Measurements from ENCODE around the gene IL4R. TPM values are rescaled to one million over a fixed set of nuclear protein-coding genes. Genes with fewer than 3 reads are reported as not detected.

The IL4R gene
- total and polyA plus RNA-seq, 2 of the 13 experiments (the other 11 are each of a cell fraction or from before 2014, with no cell fraction given), result 15.9 to 49.6 TPM

DNA sequence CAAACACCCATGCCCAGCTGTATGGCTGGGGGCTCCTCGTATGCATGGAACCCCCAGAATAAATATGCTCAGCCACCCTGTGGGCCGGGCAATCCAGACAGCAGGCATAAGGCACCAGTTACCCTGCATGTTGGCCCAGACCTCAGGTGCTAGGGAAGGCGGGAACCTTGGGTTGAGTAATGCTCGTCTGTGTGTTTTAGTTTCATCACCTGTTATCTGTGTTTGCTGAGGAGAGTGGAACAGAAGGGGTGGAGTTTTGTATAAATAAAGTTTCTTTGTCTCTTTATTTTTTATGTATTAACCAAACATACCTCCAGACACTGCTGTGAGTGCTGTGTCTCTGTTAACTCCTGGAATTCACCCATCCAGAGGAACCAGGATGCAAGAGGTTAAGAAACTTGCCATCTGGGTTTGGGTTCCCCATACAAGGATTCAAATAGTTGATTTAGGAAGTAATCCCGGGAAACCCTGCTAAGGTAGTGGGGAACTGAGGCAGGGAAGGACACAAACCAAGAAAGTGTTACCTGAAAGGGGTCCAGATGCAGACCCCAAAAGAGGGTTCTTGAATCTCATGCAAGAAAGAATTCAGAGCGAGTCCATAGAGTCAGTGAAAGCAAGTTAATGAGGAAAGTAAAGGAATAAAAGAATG, 50.8 kb downstream of the IL4R start (continued):
- TF ChIP-seq, protein P1, sequence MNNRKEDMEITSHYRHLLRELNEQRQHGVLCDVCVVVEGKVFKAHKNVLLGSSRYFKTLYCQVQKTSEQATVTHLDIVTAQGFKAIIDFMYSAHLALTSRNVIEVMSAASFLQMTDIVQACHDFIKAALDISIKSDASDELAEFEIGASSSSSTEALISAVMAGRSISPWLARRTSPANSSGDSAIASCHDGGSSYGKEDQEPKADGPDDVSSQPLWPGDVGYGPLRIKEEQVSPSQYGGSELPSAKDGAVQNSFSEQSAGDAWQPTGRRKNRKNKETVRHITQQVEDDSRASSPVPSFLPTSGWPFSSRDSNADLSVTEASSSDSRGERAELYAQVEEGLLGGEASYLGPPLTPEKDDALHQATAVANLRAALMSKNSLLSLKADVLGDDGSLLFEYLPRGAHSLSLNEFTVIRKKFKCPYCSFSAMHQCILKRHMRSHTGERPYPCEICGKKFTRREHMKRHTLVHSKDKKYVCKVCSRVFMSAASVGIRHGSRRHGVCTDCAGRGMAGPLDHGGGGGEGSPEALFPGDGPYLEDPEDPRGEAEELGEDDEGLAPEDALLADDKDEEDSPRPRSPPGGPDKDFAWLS (CRISPR knock-in tag; IDR thresholded peaks at IDR 0.05; ENCODE audit: borderline replicate concordance), result no peak
- TF ChIP-seq, protein P2, sequence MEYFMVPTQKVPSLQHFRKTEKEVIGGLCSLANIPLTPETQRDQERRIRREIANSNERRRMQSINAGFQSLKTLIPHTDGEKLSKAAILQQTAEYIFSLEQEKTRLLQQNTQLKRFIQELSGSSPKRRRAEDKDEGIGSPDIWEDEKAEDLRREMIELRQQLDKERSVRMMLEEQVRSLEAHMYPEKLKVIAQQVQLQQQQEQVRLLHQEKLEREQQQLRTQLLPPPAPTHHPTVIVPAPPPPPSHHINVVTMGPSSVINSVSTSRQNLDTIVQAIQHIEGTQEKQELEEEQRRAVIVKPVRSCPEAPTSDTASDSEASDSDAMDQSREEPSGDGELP (IDR thresholded peaks at IDR 0.05; ENCODE audit: borderline replicate concordance, low read depth), result peak; percentile 92
- TF ChIP-seq NCOA1 (CRISPR knock-in tag; IDR thresholded peaks at IDR 0.05) (no peak), ZNF780A (CRISPR knock-in tag; IDR thresholded peaks at IDR 0.05) (peak; percentile 85; the same call in 1 of the 2 replicates), XBP1 (CRISPR knock-in tag; IDR thresholded peaks at IDR 0.05) (no peak), ZSCAN12 (CRISPR knock-in tag; IDR thresholded peaks at IDR 0.05) (no peak), SP4 (CRISPR knock-in tag; IDR thresholded peaks at IDR 0.05) (no peak), ZNF746 (CRISPR knock-in tag; IDR thresholded peaks at IDR 0.05) (0 out of 2 replicates have a peak, but pooled peaks have one; percentile 24), SIN3B (IDR thresholded peaks at IDR 0.05; ENCODE audit: low read length) (no peak), EEA1 (CRISPR knock-in tag; IDR thresholded peaks at IDR 0.05; ENCODE audit: borderline replicate concordance) (no peak), RFX3 (CRISPR knock-in tag; IDR thresholded peaks at IDR 0.05) (no peak), SP2 (CRISPR knock-in tag; IDR thresholded peaks at IDR 0.05) (no peak), ZNF180 (CRISPR knock-in tag; IDR thresholded peaks at IDR 0.05; ENCODE audit: borderline replicate concordance, low read depth) (no peak), NFIB (CRISPR knock-in tag; IDR thresholded peaks at IDR 0.05; ENCODE audit: borderline replicate concordance) (no peak), STAT5B (CRISPR knock-in tag; IDR thresholded peaks at IDR 0.05) (no peak), SSRP1 (CRISPR knock-in tag; IDR thresholded peaks at IDR 0.05) (no peak), ZNF282 (IDR thresholded peaks at IDR 0.05; ENCODE audit: partially characterized antibody) (no peak), ARHGAP35 (CRISPR knock-in tag; IDR thresholded peaks at IDR 0.05; ENCODE audit: borderline replicate concordance) (no peak), KDM3A (CRISPR knock-in tag; IDR thresholded peaks at IDR 0.05; ENCODE audit: low read depth) (no peak), PPARG (CRISPR knock-in tag; conservative IDR thresholded peaks at IDR 0.05) (no peak), ZNF337 (CRISPR knock-in tag; IDR thresholded peaks at IDR 0.05; ENCODE audit: borderline replicate concordance, low read depth) (no peak), RARG (CRISPR knock-in tag; IDR thresholded peaks at IDR 0.05; ENCODE audit: low read depth) (no peak)
- TF ChIP-seq, protein P3, sequence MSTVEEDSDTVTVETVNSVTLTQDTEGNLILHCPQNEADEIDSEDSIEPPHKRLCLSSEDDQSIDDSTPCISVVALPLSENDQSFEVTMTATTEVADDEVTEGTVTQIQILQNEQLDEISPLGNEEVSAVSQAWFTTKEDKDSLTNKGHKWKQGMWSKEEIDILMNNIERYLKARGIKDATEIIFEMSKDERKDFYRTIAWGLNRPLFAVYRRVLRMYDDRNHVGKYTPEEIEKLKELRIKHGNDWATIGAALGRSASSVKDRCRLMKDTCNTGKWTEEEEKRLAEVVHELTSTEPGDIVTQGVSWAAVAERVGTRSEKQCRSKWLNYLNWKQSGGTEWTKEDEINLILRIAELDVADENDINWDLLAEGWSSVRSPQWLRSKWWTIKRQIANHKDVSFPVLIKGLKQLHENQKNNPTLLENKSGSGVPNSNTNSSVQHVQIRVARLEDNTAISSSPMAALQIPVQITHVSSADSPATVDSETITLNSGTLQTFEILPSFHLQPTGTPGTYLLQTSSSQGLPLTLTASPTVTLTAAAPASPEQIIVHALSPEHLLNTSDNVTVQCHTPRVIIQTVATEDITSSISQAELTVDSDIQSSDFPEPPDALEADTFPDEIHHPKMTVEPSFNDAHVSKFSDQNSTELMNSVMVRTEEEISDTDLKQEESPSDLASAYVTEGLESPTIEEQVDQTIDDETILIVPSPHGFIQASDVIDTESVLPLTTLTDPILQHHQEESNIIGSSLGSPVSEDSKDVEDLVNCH (CRISPR knock-in tag; IDR thresholded peaks at IDR 0.05), result no peak
- TF ChIP-seq, protein P4, sequence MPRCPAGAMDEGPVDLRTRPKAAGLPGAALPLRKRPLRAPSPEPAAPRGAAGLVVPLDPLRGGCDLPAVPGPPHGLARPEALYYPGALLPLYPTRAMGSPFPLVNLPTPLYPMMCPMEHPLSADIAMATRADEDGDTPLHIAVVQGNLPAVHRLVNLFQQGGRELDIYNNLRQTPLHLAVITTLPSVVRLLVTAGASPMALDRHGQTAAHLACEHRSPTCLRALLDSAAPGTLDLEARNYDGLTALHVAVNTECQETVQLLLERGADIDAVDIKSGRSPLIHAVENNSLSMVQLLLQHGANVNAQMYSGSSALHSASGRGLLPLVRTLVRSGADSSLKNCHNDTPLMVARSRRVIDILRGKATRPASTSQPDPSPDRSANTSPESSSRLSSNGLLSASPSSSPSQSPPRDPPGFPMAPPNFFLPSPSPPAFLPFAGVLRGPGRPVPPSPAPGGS (CRISPR knock-in tag; IDR thresholded peaks at IDR 0.05), result no peak
- TF ChIP-seq, protein P5, sequence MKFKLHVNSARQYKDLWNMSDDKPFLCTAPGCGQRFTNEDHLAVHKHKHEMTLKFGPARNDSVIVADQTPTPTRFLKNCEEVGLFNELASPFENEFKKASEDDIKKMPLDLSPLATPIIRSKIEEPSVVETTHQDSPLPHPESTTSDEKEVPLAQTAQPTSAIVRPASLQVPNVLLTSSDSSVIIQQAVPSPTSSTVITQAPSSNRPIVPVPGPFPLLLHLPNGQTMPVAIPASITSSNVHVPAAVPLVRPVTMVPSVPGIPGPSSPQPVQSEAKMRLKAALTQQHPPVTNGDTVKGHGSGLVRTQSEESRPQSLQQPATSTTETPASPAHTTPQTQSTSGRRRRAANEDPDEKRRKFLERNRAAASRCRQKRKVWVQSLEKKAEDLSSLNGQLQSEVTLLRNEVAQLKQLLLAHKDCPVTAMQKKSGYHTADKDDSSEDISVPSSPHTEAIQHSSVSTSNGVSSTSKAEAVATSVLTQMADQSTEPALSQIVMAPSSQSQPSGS (CRISPR knock-in tag; IDR thresholded peaks at IDR 0.05), result peak; percentile 88

Measured in HepG2 (cell line).